B cell (primary cell): ENCODE results near the gene ACTL6B. TPM values are rescaled to one million over a fixed set of nuclear protein-coding genes. Genes with fewer than 3 reads are reported as not detected.

Experiments used
- ATAC-seq: fragments of 200-7000 bp; cut with Tn5 transposase; one replicate; pipeline ENCODE4 v1.10.0; 2021; ENCODE audit warnings: low read depth, mild to moderate bottlenecking, moderate number of reproducible peaks, moderate library complexity
- CTCF ChIA-PET: fragments of 350-600 bp; sonication (Branson Sonifier 250); formaldehyde crosslinking; loops from one replicate; lab custom pipeline; 2021; ENCODE audit warnings: antibody characterized with exemption, inconsistent platforms; lab: Charles Lee
- POLR2A ChIA-PET: fragments of 350-600 bp; sonication (Branson Sonifier 250); formaldehyde crosslinking; loops from one replicate; lab custom pipeline; 2021; ENCODE audit warnings: antibody characterized with exemption; lab: Charles Lee
- DNase-seq: peaks from one replicate; pipeline ENCODE4 v3.0.0; 2013
- H2AFZ ChIP-seq: 2 replicates; pipeline ENCODE4 v1.6.1; 2012; ENCODE audit warnings: mild to moderate bottlenecking, low read depth, low read length; ENCODE audit not compliant: insufficient read depth, poor library complexity, severe bottlenecking
- H3K27ac ChIP-seq, 2 donors: 1 replicate in 1 of 2; 2 replicates in 1 of 2; pipeline ENCODE4 v1.5.1; 2012 to 2013; ENCODE audit warnings: low read length in 2 of 2, mild to moderate bottlenecking in 2 of 2, moderate library complexity in 1 of 2
- H3K27me3 ChIP-seq, 4 experiments: fragments of 200-600 bp in 1 of 4; sonication (generic) in 1 of 4; replicated peaks in 1 of 4; 1 replicate in 2 of 4; 2 replicates in 2 of 4; pipeline versions ENCODE4 v1.6.1 to v1.7.0; 2013 to 2016; ENCODE audit warnings: low read length in 3 of 4, mild to moderate bottlenecking in 2 of 4, mixed read lengths in 1 of 4, moderate library complexity in 1 of 4; ENCODE audit not compliant: insufficient read depth in 4 of 4, control insufficient read depth in 3 of 4; ENCODE audit errors: control extremely low read depth in 1 of 4
- H3K36me3 ChIP-seq, 2 experiments: replicated peaks in 1 of 2; 1 replicate in 1 of 2; 2 replicates in 1 of 2; pipeline versions ENCODE4 v1.6.1 to v1.7.1; 2013; ENCODE audit warnings: low read length in 1 of 2; ENCODE audit not compliant: insufficient read depth in 2 of 2, control insufficient read depth in 1 of 2; ENCODE audit errors: control extremely low read depth in 1 of 2, extremely low read depth in 1 of 2
- H3K4me1 ChIP-seq, 2 donors: fragments of 200-600 bp in 1 of 2; sonication (generic) in 1 of 2; 1 replicate in 1 of 2; 2 replicates in 1 of 2; pipeline versions ENCODE4 v1.5.1 to v1.6.1; 2013 to 2017; ENCODE audit warnings: low read length in 2 of 2; ENCODE audit not compliant: control insufficient read depth in 2 of 2, insufficient read depth in 2 of 2
- H3K4me2 ChIP-seq: replicated peaks from 2 replicates; pipeline ENCODE3; 2012; ENCODE audit warnings: mild to moderate bottlenecking, low read depth, low read length; ENCODE audit not compliant: poor library complexity, severe bottlenecking
- H3K4me3 ChIP-seq, 5 experiments: fragments of 200-600 bp in 1 of 5; sonication (generic) in 1 of 5; 1 replicate in 3 of 5; 2 replicates in 2 of 5; pipeline versions ENCODE4 v1.5.1 to v1.7.0; 2011 to 2016; ENCODE audit warnings: low read length in 4 of 5, mild to moderate bottlenecking in 4 of 5, low read depth in 2 of 5, control low read depth in 1 of 5, moderate library complexity in 1 of 5; ENCODE audit not compliant: insufficient read depth in 1 of 5; ENCODE audit errors: control extremely low read depth in 1 of 5, extremely low read depth in 1 of 5
- H3K79me2 ChIP-seq: fragments of 200-600 bp; sonication (generic); one replicate; pipeline ENCODE4 v1.6.0; 2016; ENCODE audit warnings: low read length; ENCODE audit not compliant: control insufficient read depth, insufficient read depth
- H3K9ac ChIP-seq: fragments of 200-600 bp; sonication (generic); 2 replicates; pipeline ENCODE4 v1.6.1; 2017; ENCODE audit warnings: mild to moderate bottlenecking, low read length, moderate library complexity
- H3K9me3 ChIP-seq, 3 donors: one replicate each; pipeline versions ENCODE4 v1.6.1 to v1.7.1; 2013; ENCODE audit warnings: low read length in 2 of 3; ENCODE audit not compliant: control insufficient read depth in 2 of 3, insufficient read depth in 1 of 3; ENCODE audit errors: control extremely low read depth in 1 of 3
- H4K20me1 ChIP-seq: 2 replicates; pipeline ENCODE4 v1.6.0; 2012; ENCODE audit warnings: mild to moderate bottlenecking, low read length; ENCODE audit not compliant: insufficient read depth, control insufficient read depth, poor library complexity, severe bottlenecking
- H3K27ac Mint-ChIP-seq: one replicate; pipeline ENCODE4 v1.8.0; 2021; ENCODE audit warnings: mixed read lengths
- H3K27me3 Mint-ChIP-seq: one replicate; pipeline ENCODE4 v1.8.0; 2021; ENCODE audit warnings: mixed read lengths
- H3K4me1 Mint-ChIP-seq: one replicate; pipeline ENCODE4 v1.8.0; 2021; ENCODE audit warnings: mixed read lengths
- H3K4me3 Mint-ChIP-seq: one replicate; pipeline ENCODE4 v1.8.0; 2021; ENCODE audit warnings: mixed read lengths
- H3K9me3 Mint-ChIP-seq: one replicate; pipeline ENCODE4 v1.8.0; 2022; ENCODE audit warnings: mixed read lengths; ENCODE audit not compliant: insufficient read depth
- CTCF ChIP-seq: fragments of 200-600 bp; IDR thresholded peaks from one replicate; pipeline ENCODE4 v1.8.0; 2022; ENCODE audit warnings: antibody characterized with exemption, mild to moderate bottlenecking
- EZH2 ChIP-seq: IDR thresholded peaks from 2 replicates; pipeline ENCODE4 v1.6.1; 2012; ENCODE audit warnings: borderline replicate concordance, low read depth, mild to moderate bottlenecking, moderate library complexity, low read length; ENCODE audit not compliant: insufficient read depth, poor library complexity, severe bottlenecking
- WGBS: methylation state at CpG from one replicate; pipeline ENCODE4 v1.1.5; 2013; ENCODE audit warnings: missing lambda C conversion rate; ENCODE audit not compliant: insufficient coverage; 5-methylcytosine and 5-hydroxymethylcytosine counted together
- intact Hi-C: fragments of 100-400 bp; cut with micrococcal nuclease; formaldehyde crosslinking; loops from one replicate; pipeline ENCODE4 v1.10.0; 2022
- polyA plus RNA-seq: library from polyadenylated mRNA; depleted of rRNA; stranded (reverse); fragments of >200 nt; gene quantifications from 2 replicates; pipeline ENCODE4 v1.2.3, GENCODE V29; 2012
- total RNA-seq, 2 donors: library from RNA; stranded (reverse); fragments of 120-200 nt in 1 of 2; gene quantifications; 1 replicate in 1 of 2; 2 replicates in 1 of 2; pipeline versions ENCODE4 v1.2.3 to v1.2.4, GENCODE V29; 2013 to 2022

The ACTL6B gene
- total and polyA plus RNA-seq, 2 donors (not counting 1 experiment from before 2014, with no cell fraction given): not detected

GRCh38 chr7:100609958-100610357, 46.3 kb downstream of the ACTL6B start:
- ATAC-seq: no peak
- Histone ChIP-seq H3K79me2 (no peaks in the 10 kb centered on the region), H3K27ac (no peak overlapping the region), H3K4me1 (peaks cover 22 to 29% of the 10 kb centered on the region in 2 donors), H3K27me3 (no peaks in the 10 kb centered on the region), H3K9ac (no peak overlapping the region), H3K9me3 (no peaks in the 10 kb centered on the region), H3K36me3 (peaks cover 0 to 3% of the 10 kb centered on the region in 2 experiments), H4K20me1 (no peaks in the 10 kb centered on the region), H3K4me2 (no peak overlapping the region), H3K4me3 (no peak overlapping the region), H2AFZ (no peak overlapping the region)
- POLR2A ChIA-PET: interaction anchor here (0.6 kb wide), 1 partner anchor 10 kb away, joined by 3 read pairs; no protein-coding TSS in a partner anchor
- no peaks in the 10 kb centered on the region for H3K9me3 Mint-ChIP-seq
- 89% methylated on average over 5 of the region's 5 CpGs for WGBS
- H3K27ac Mint-ChIP-seq: no peak overlapping the region
- CTCF ChIA-PET: no interaction called here
- DNase-seq: no peak
- H3K4me3 Mint-ChIP-seq: peak overlapping the region; percentile 12
- intact Hi-C loops: loop anchor here (10.0 kb wide), 1 partner anchor 525 kb away; the partner anchor contains the start of genes COPS6 and ZNF3
- no peaks in the 10 kb centered on the region for H3K27me3 Mint-ChIP-seq
- TF ChIP-seq EZH2: no peak
- no peak for TF ChIP-seq CTCF
- H3K4me1 Mint-ChIP-seq: peaks cover 22% of the 10 kb centered on the region

- no peak for ATAC-seq
- no peak overlapping the region for H3K27ac ChIP-seq
- Mint-ChIP-seq H3K27me3 (no peaks in the 10 kb centered on the region), H3K4me1 (peaks cover 18% of the 10 kb centered on the region), H3K9me3 (no peaks in the 10 kb centered on the region), H3K27ac (no peak overlapping the region), H3K4me3 (peak overlapping the region; percentile 56)
- no peaks in the 10 kb centered on the region for H3K27me3 ChIP-seq
- no peak for TF ChIP-seq CTCF
- TF ChIP-seq EZH2: no peak
- no peaks in the 10 kb centered on the region for H4K20me1 ChIP-seq
- DNase-seq: no peak
- ChIA-PET POLR2A (no interaction called here), CTCF (interaction anchor here (0.6 to 1.7 kb wide), 5 partner anchors 16 to 85 kb away, joined by 3 to 4 read pairs (median 4); partner anchors contain the start of genes FBXO24 and LRCH4)
- H3K9ac ChIP-seq: no peak overlapping the region
- H3K4me2 ChIP-seq: no peak overlapping the region
- H3K4me3 ChIP-seq: no peak overlapping the region
- intact Hi-C loops: no loop called here
- no peaks in the 10 kb centered on the region for H3K36me3 ChIP-seq
- H3K9me3 ChIP-seq: no peaks in the 10 kb centered on the region
- H2AFZ ChIP-seq: no peak overlapping the region
- WGBS: 94% methylated on average over 8 of the region's 8 CpGs
- H3K79me2 ChIP-seq: no peaks in the 10 kb centered on the region
- peaks cover 15 to 29% of the 10 kb centered on the region in 2 donors for H3K4me1 ChIP-seq
Observed at GRCh38 chr7:100607111-100607510, 49.1 kb downstream of the ACTL6B start.
